Liver (tissue), 9 donors: ENCODE results near the gene SORBS2. TPM values are rescaled to one million over a fixed set of nuclear protein-coding genes. Genes with fewer than 3 reads are reported as not detected.

ENCODE experiments used
- DNase-seq: peaks from one replicate; pipeline ENCODE4 v3.0.0-alpha.2; 2017; ENCODE audit warnings: low spot score
- H3K27ac ChIP-seq, 2 donors: one replicate each; pipeline ENCODE4 v1.7.0; 2013; ENCODE audit warnings: inconsistent platforms in 2 of 2, low read length in 2 of 2, control low read depth in 1 of 2, low read depth in 1 of 2, mild to moderate bottlenecking in 1 of 2
- H3K27me3 ChIP-seq, 4 donors: one replicate each; pipeline versions ENCODE4 v1.6.1 to v1.7.0; 2013; ENCODE audit warnings: low read length in 3 of 4, inconsistent platforms in 1 of 4, mild to moderate bottlenecking in 1 of 4, moderate library complexity in 1 of 4; ENCODE audit not compliant: control insufficient read depth in 4 of 4, insufficient read depth in 4 of 4
- H3K36me3 ChIP-seq, 4 donors: one replicate each; pipeline versions ENCODE4 v1.6.1 to v1.7.0; 2013; ENCODE audit warnings: low read length in 3 of 4, mild to moderate bottlenecking in 3 of 4, low read depth in 1 of 4, moderate library complexity in 1 of 4; ENCODE audit not compliant: control insufficient read depth in 4 of 4, insufficient read depth in 3 of 4
- H3K4me1 ChIP-seq, 4 donors: one replicate each; pipeline versions ENCODE4 v1.6.1 to v1.7.0; 2013; ENCODE audit warnings: low read length in 3 of 4, mild to moderate bottlenecking in 3 of 4, moderate library complexity in 1 of 4; ENCODE audit not compliant: control insufficient read depth in 4 of 4, insufficient read depth in 4 of 4
- H3K4me3 ChIP-seq, 3 donors: one replicate each; pipeline versions ENCODE4 v1.6.1 to v1.7.0; 2013; ENCODE audit warnings: low read length in 3 of 3, control low read depth in 1 of 3, low read depth in 1 of 3, mild to moderate bottlenecking in 1 of 3
- H3K9ac ChIP-seq, 2 donors: one replicate each; pipeline ENCODE4 v1.7.0; 2013; ENCODE audit warnings: low read length in 2 of 2, mild to moderate bottlenecking in 2 of 2, moderate library complexity in 2 of 2, control low read depth in 1 of 2, low read depth in 1 of 2
- H3K9me3 ChIP-seq, 4 donors: one replicate each; pipeline versions ENCODE4 v1.6.1 to v1.7.0; 2013; ENCODE audit warnings: low read length in 3 of 4; ENCODE audit not compliant: control insufficient read depth in 4 of 4
- ATF3 ChIP-seq: IDR thresholded peaks from 2 replicates; pipeline ENCODE4 v1.6.1; 2016; ENCODE audit warnings: antibody characterized with exemption
- EGR1 ChIP-seq, 2 donors: IDR thresholded peaks; 2 replicates each; pipeline ENCODE4 v1.6.1; 2016 to 2018; ENCODE audit warnings: antibody characterized with exemption in 2 of 2, low read depth in 2 of 2
- FOXA1 ChIP-seq: IDR thresholded peaks from 2 replicates; pipeline ENCODE4 v1.6.1; 2016; ENCODE audit warnings: antibody characterized with exemption
- FOXA2 ChIP-seq: IDR thresholded peaks from 2 replicates; pipeline ENCODE4 v1.6.1; 2016; ENCODE audit warnings: antibody characterized with exemption
- GABPA ChIP-seq, 2 donors: IDR thresholded peaks in 1 of 2; conservative IDR thresholded peaks in 1 of 2; 2 replicates each; pipeline ENCODE4 v1.6.1; 2016; ENCODE audit warnings: antibody characterized with exemption in 2 of 2, mild to moderate bottlenecking in 1 of 2, moderate library complexity in 1 of 2
- HNF4A ChIP-seq, 2 donors: conservative IDR thresholded peaks; 2 replicates each; pipeline ENCODE4 v1.6.1; 2016; ENCODE audit warnings: antibody characterized with exemption in 2 of 2, mild to moderate bottlenecking in 2 of 2
- HNF4G ChIP-seq: IDR thresholded peaks from 2 replicates; pipeline ENCODE4 v1.6.1; 2016; ENCODE audit warnings: antibody characterized with exemption
- JUND ChIP-seq, 2 donors: IDR thresholded peaks; 2 replicates each; pipeline ENCODE4 v1.6.1; 2016; ENCODE audit warnings: antibody characterized with exemption in 2 of 2
- MAX ChIP-seq: IDR thresholded peaks from 2 replicates; pipeline ENCODE4 v1.6.1; 2016; ENCODE audit warnings: antibody characterized with exemption
- RAD21 ChIP-seq, 2 donors: IDR thresholded peaks; 2 replicates each; pipeline ENCODE4 v1.6.1; 2016; ENCODE audit warnings: antibody characterized with exemption in 2 of 2, mild to moderate bottlenecking in 2 of 2
- SP1 ChIP-seq: IDR thresholded peaks from 2 replicates; pipeline ENCODE4 v1.6.1; 2018; ENCODE audit warnings: antibody characterized with exemption, mild to moderate bottlenecking
- YY1 ChIP-seq: IDR thresholded peaks from 2 replicates; pipeline ENCODE4 v1.6.1; 2016; ENCODE audit warnings: antibody characterized with exemption, mild to moderate bottlenecking
- WGBS: extraction: QIAGEN DNeasy Blood & Tissue Kit; methylation state at CpG from one replicate; pipeline ENCODE4 v1.1.7; 2013; 5-methylcytosine and 5-hydroxymethylcytosine counted together
- polyA plus RNA-seq, 2 donors: library from polyadenylated mRNA; stranded (reverse) in 1 of 2; unstranded in 1 of 2; fragments of 200-250 nt in 1 of 2; fragments of >200 nt in 1 of 2; fragmentation: Nextera tagmentation in 1 of 2; extraction: Ambion mirVana in 1 of 2; gene quantifications; one replicate each; pipeline versions ENCODE4 v1.2.1 to v1.2.3, GENCODE V29; 2013 to 2015
- total RNA-seq, 2 donors: library from RNA; depleted of rRNA; stranded (reverse); fragments of >200 nt; gene quantifications; one replicate each; pipeline ENCODE4 v1.2.3, GENCODE V29; 2014
- TF ChIP-seq, protein P1 (sequence below): fragments of 150-350 bp; IDR thresholded peaks from 2 replicates; pipeline ENCODE4 v1.5.1; 2017; ENCODE audit warnings: improper control_type of control experiment, low read depth, low read length; ENCODE audit not compliant: missing input control
- TF ChIP-seq, protein P2 (sequence below): IDR thresholded peaks from 2 replicates; pipeline ENCODE4 v1.6.1; 2016; ENCODE audit warnings: antibody characterized with exemption
- donor health status: healthy.
- donor health status: healthy.
- donor health status: healthy.
- donor health status: healthy.
- donor health status: healthy.

The SORBS2 gene
- total and polyA plus RNA-seq, 4 donors, result 23.3 to 136 (median 59.6) TPM

GRCh38 chr4:185583813-185584212 lies 228.2 kb downstream of the SORBS2 start:
- H3K4me3 ChIP-seq, result no peak overlapping the region
- peaks cover 0 to 13% (median 4%) of the 10 kb centered on the region in 4 donors for H3K36me3 ChIP-seq
- 89% methylated on average over 1 of the region's 1 CpG for WGBS
- no peaks in the 10 kb centered on the region for H3K4me1 ChIP-seq
- no peak for DNase-seq
- H3K27ac ChIP-seq, result no peak overlapping the region
- H3K9ac ChIP-seq, result no peak overlapping the region
- no peaks in the 10 kb centered on the region for H3K27me3 ChIP-seq
- H3K9me3 ChIP-seq, result no peaks in the 10 kb centered on the region
- TF ChIP-seq EGR1 (IDR thresholded peaks at IDR 0.05; ENCODE audit: low read depth in 2 of 2), result no peak
- no peak for TF ChIP-seq SP1
- TF ChIP-seq, protein P1, sequence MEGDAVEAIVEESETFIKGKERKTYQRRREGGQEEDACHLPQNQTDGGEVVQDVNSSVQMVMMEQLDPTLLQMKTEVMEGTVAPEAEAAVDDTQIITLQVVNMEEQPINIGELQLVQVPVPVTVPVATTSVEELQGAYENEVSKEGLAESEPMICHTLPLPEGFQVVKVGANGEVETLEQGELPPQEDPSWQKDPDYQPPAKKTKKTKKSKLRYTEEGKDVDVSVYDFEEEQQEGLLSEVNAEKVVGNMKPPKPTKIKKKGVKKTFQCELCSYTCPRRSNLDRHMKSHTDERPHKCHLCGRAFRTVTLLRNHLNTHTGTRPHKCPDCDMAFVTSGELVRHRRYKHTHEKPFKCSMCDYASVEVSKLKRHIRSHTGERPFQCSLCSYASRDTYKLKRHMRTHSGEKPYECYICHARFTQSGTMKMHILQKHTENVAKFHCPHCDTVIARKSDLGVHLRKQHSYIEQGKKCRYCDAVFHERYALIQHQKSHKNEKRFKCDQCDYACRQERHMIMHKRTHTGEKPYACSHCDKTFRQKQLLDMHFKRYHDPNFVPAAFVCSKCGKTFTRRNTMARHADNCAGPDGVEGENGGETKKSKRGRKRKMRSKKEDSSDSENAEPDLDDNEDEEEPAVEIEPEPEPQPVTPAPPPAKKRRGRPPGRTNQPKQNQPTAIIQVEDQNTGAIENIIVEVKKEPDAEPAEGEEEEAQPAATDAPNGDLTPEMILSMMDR, result no peak
- no peak for TF ChIP-seq HNF4G
- TF ChIP-seq, protein P2, sequence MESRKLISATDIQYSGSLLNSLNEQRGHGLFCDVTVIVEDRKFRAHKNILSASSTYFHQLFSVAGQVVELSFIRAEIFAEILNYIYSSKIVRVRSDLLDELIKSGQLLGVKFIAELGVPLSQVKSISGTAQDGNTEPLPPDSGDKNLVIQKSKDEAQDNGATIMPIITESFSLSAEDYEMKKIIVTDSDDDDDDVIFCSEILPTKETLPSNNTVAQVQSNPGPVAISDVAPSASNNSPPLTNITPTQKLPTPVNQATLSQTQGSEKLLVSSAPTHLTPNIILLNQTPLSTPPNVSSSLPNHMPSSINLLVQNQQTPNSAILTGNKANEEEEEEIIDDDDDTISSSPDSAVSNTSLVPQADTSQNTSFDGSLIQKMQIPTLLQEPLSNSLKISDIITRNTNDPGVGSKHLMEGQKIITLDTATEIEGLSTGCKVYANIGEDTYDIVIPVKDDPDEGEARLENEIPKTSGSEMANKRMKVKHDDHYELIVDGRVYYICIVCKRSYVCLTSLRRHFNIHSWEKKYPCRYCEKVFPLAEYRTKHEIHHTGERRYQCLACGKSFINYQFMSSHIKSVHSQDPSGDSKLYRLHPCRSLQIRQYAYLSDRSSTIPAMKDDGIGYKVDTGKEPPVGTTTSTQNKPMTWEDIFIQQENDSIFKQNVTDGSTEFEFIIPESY, result no peak
- no peak for TF ChIP-seq FOXA2
- TF ChIP-seq YY1, result no peak
- no peak for TF ChIP-seq GABPA (IDR thresholded peaks at IDR 0.05 in 1 of 2, conservative IDR thresholded peaks at IDR 0.05 in 1 of 2)
- TF ChIP-seq MAX, result no peak

GRCh38 chr4:185582651-185583400 lies 229.2 kb downstream of the SORBS2 start:
- no peak for DNase-seq
- 65% methylated on average over 7 of the region's 7 CpGs for WGBS
- no peak overlapping the region for H3K9ac ChIP-seq

More at GRCh38 chr4:185582651-185583400, 229.2 kb downstream of the SORBS2 start:
- H3K36me3 ChIP-seq, result peaks cover 0 to 8% (median 2%) of the 10 kb centered on the region in 4 donors
- no peak overlapping the region for H3K4me3 ChIP-seq
- TF ChIP-seq RAD21 (IDR thresholded peaks at IDR 0.05) (no peak), JUND (IDR thresholded peaks at IDR 0.05) (no peak), FOXA1 (no peak), HNF4A (conservative IDR thresholded peaks at IDR 0.05) (no peak), SP1 (no peak), HNF4G (no peak), ATF3 (no peak), EGR1 (IDR thresholded peaks at IDR 0.05; ENCODE audit: low read depth in 2 of 2) (no peak), FOXA2 (no peak)
- TF ChIP-seq, protein P2, result no peak
- TF ChIP-seq, protein P1, result no peak
- no peaks in the 10 kb centered on the region for H3K4me1 ChIP-seq
- H3K27me3 ChIP-seq, result no peaks in the 10 kb centered on the region
- no peak overlapping the region for H3K27ac ChIP-seq
- H3K9me3 ChIP-seq, result no peaks in the 10 kb centered on the region
